Umbilical cord (tissue), 2 donors: ENCODE measurements around the gene TRIM7. TPM values are rescaled to one million over a fixed set of nuclear protein-coding genes. Genes with fewer than 3 reads are reported as not detected.
A peak's percentile ranks its signal among the peaks of the same experiment; 100 is the strongest.

Source experiments
- DNase-seq: peaks from one replicate; pipeline ENCODE4 v3.0.0-alpha.2; 2015; ENCODE audit warnings: low spot score
- total RNA-seq: library from RNA; depleted of rRNA; stranded (reverse); fragments of >200 nt; gene quantifications from one replicate; pipeline ENCODE4 v1.2.3, GENCODE V29; 2014; ENCODE audit warnings: low replicate concordance; ENCODE audit not compliant: insufficient read depth

The TRIM7 gene
- 2.2 TPM for total RNA-seq

- no peak for DNase-seq
Observed at GRCh38 chr5:181204826-181205760, at the start of gene TRIM7. Gene TRIM7, minus strand, starts transcription at chr5:181205196. Its CDS starts 86 bp downstream, at chr5:181205110.

- no peak for DNase-seq
Observed at GRCh38 chr5:181248277-181248676, 43.3 kb upstream of the TRIM7 start.

GRCh38 chr5:181246276-181247049, 41.5 kb upstream of the TRIM7 start:
- DNase-seq = peak; percentile 91

GRCh38 chr5:181245427-181246275, 40.7 kb upstream of the TRIM7 start:
- peak; percentile 15 for DNase-seq

- DNase-seq = peak; percentile 98
Observed at GRCh38 chr5:181243564-181244343, 38.8 kb upstream of the TRIM7 start, which contains the start of gene RACK1. Gene RACK1, minus strand, starts transcription at chr5:181243906. Its CDS starts 106 bp downstream, at chr5:181243800.

- no peak for DNase-seq
Observed at GRCh38 chr5:181243018-181243563, 38.1 kb upstream of the TRIM7 start.

- DNase-seq = no peak
Observed at GRCh38 chr5:181242031-181242451, 37.0 kb upstream of the TRIM7 start.

- no peak for DNase-seq
Observed at GRCh38 chr5:181241393-181241975, 36.5 kb upstream of the TRIM7 start.

- DNase-seq = no peak
Observed at GRCh38 chr5:181239062-181239663, 34.2 kb upstream of the TRIM7 start.

- no peak for DNase-seq
Observed at GRCh38 chr5:181237729-181238385, 32.9 kb upstream of the TRIM7 start.

- DNase-seq = no peak
Observed at GRCh38 chr5:181236954-181237641, 32.1 kb upstream of the TRIM7 start.

GRCh38 chr5:181236471-181236870, 31.5 kb upstream of the TRIM7 start:
- no peak for DNase-seq

- no peak for DNase-seq
Observed at GRCh38 chr5:181235689-181236366, 30.8 kb upstream of the TRIM7 start.

GRCh38 chr5:181235323-181235688, 30.3 kb upstream of the TRIM7 start:
- no peak for DNase-seq

- no peak for DNase-seq
Observed at GRCh38 chr5:181234455-181235306, 29.7 kb upstream of the TRIM7 start.

GRCh38 chr5:181233801-181234454, 28.9 kb upstream of the TRIM7 start:
- DNase-seq = no peak
